Ovary (tissue), 3 donors: ENCODE data around the gene SMC1A.

Experiments used
- EP300 ChIP-seq: sonication (generic); formaldehyde crosslinking; IDR thresholded peaks from one replicate; pipeline ENCODE4 v1.6.1; 2017; ENCODE audit warnings: antibody characterized with exemption
- POLR2A ChIP-seq: fragments of 450-650 bp; IDR thresholded peaks from one replicate; pipeline ENCODE4 v1.6.1; 2017; ENCODE audit warnings: antibody characterized with exemption, mild to moderate bottlenecking, moderate library complexity
- TF ChIP-seq, protein P1 (sequence below), 3 donors: fragments of 450-650 bp in 2 of 3; fragments of 200-600 bp in 1 of 3; IDR thresholded peaks; one replicate each; pipeline versions ENCODE4 v1.5.1 to v1.8.0; 2016 to 2022; ENCODE audit warnings: antibody characterized with exemption in 3 of 3, mild to moderate bottlenecking in 1 of 3
- donor health status: DM: no; HTN: no; CAD: no.

GRCh38 chrX:53435997-53436396 is 13.5 kb upstream of the SMC1A start:
- TF ChIP-seq, protein P1, sequence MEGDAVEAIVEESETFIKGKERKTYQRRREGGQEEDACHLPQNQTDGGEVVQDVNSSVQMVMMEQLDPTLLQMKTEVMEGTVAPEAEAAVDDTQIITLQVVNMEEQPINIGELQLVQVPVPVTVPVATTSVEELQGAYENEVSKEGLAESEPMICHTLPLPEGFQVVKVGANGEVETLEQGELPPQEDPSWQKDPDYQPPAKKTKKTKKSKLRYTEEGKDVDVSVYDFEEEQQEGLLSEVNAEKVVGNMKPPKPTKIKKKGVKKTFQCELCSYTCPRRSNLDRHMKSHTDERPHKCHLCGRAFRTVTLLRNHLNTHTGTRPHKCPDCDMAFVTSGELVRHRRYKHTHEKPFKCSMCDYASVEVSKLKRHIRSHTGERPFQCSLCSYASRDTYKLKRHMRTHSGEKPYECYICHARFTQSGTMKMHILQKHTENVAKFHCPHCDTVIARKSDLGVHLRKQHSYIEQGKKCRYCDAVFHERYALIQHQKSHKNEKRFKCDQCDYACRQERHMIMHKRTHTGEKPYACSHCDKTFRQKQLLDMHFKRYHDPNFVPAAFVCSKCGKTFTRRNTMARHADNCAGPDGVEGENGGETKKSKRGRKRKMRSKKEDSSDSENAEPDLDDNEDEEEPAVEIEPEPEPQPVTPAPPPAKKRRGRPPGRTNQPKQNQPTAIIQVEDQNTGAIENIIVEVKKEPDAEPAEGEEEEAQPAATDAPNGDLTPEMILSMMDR (IDR thresholded peaks at IDR 0.05), result peak; percentile 59 to 67 (median 65)
- TF ChIP-seq POLR2A (no peak), EP300 (no peak)
